Endothelial cell of umbilical vein (primary cell): ENCODE results near the gene PARN.

ENCODE experiments used
- CTCF ChIP-seq, 2 donors: IDR thresholded peaks; 1 replicate in 1 of 2; 2 replicates in 1 of 2; pipeline ENCODE4 v1.5.1; 2011; ENCODE audit warnings: low read length in 2 of 2, mild to moderate bottlenecking in 2 of 2, moderate library complexity in 2 of 2, control low read depth in 1 of 2, inconsistent platforms in 1 of 2, low read depth in 1 of 2; ENCODE audit not compliant: insufficient read depth in 1 of 2; ENCODE audit errors: extremely low read depth in 1 of 2
- EZH2 ChIP-seq: IDR thresholded peaks from 2 replicates; pipeline ENCODE4 v1.6.1; 2012; ENCODE audit warnings: borderline replicate concordance, low read depth, mild to moderate bottlenecking, moderate library complexity, low read length, inconsistent platforms; ENCODE audit not compliant: severe bottlenecking
- FOS ChIP-seq: IDR thresholded peaks from 2 replicates; pipeline ENCODE4 v1.6.1; 2011; ENCODE audit warnings: mild to moderate bottlenecking, low read length, moderate library complexity, borderline replicate concordance; ENCODE audit not compliant: insufficient read depth
- GATA2 ChIP-seq: IDR thresholded peaks from 2 replicates; pipeline ENCODE4 v1.7.0; 2011; ENCODE audit warnings: low read depth, mild to moderate bottlenecking, moderate library complexity, mixed read lengths, low read length; ENCODE audit not compliant: insufficient read length, insufficient read depth
- JUN ChIP-seq: IDR thresholded peaks from 2 replicates; pipeline ENCODE4 v1.6.1; 2011; ENCODE audit warnings: borderline replicate concordance, low read depth; ENCODE audit not compliant: insufficient read length, insufficient read depth
- MYC ChIP-seq: IDR thresholded peaks from one replicate; pipeline ENCODE4 v1.6.1; 2011; ENCODE audit warnings: mild to moderate bottlenecking, low read depth, low read length
- POLR2A ChIP-seq: IDR thresholded peaks from 2 replicates; pipeline ENCODE4 v1.6.1; 2012; ENCODE audit warnings: low read depth, mild to moderate bottlenecking, control low read depth, low read length
- POLR2AphosphoS5 ChIP-seq: IDR thresholded peaks from 2 replicates; pipeline ENCODE4 v1.6.1; 2012; ENCODE audit warnings: low read depth, mild to moderate bottlenecking, control low read depth, low read length, moderate library complexity; ENCODE audit not compliant: insufficient read depth
- TF ChIP-seq, protein P1 (sequence below): IDR thresholded peaks from 2 replicates; pipeline ENCODE4 v1.6.1; 2011; ENCODE audit not compliant: insufficient read depth, insufficient read length

DNA sequence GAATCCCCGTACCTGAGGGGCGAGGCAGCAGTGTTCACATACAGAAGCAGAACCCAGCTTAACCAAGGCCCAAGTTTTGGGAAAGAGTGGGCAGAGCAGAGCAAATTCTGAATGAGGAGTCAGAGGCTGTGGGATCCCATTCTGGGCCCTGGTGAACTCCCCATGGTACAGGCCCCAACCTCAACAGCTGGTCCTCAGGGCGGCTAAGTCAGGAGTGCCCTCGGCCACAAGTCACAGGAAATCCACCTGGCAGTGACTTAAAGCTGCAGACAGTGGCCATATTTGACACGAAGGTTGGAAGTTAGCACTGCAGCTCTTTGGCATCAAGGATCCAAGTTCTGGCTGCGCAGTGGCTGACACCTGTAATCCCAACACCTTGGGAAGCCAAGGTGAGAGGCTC is 237.1 kb downstream of the PARN start:
- TF ChIP-seq CTCF (IDR thresholded peaks at IDR 0.05; ENCODE audit: extremely low read depth in 1 of 2, insufficient read depth in 1 of 2, low read depth in 1 of 2, low read length in 2 of 2): no peak
- no peak for TF ChIP-seq POLR2AphosphoS5
- no peak for TF ChIP-seq EZH2
- no peak for TF ChIP-seq POLR2A
- no peak for TF ChIP-seq MYC
- TF ChIP-seq, protein P1, sequence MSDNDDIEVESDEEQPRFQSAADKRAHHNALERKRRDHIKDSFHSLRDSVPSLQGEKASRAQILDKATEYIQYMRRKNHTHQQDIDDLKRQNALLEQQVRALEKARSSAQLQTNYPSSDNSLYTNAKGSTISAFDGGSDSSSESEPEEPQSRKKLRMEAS: no peak
- no peak for TF ChIP-seq GATA2
- no peak for TF ChIP-seq JUN
- TF ChIP-seq FOS: no peak
